Neural progenitor cell (in vitro differentiated cells): Measurements from ENCODE around the gene PCDH11Y. TPM values are rescaled to one million over a fixed set of nuclear protein-coding genes. Genes with fewer than 3 reads are reported as not detected.
A peak's percentile ranks its signal among the peaks of the same experiment; 100 is the strongest.
"Not testable (repeated sequence)": the region's sequence is repeated elsewhere in the genome, so short reads cannot be mapped to it uniquely, and the experiment has no call there.

Experiments
- DNase-seq: peaks from one replicate; pipeline ENCODE4 v3.0.0-alpha.2; 2016; ENCODE audit warnings: low spot score
- H2AFZ ChIP-seq: fragments of 200-600 bp; sonication (generic); replicated peaks from 2 replicates; pipeline ENCODE4 v1.6.1; 2016; ENCODE audit warnings: antibody characterized with exemption
- H3F3A ChIP-seq: fragments of 200-600 bp; sonication (generic); 2 replicates; pipeline ENCODE4 v1.6.1; 2016; ENCODE audit warnings: antibody characterized with exemption, low read depth
- H3K27ac ChIP-seq: fragments of 200-600 bp; sonication (generic); 2 replicates; pipeline ENCODE4 v1.5.1; 2016; ENCODE audit warnings: mild to moderate bottlenecking
- H3K27me3 ChIP-seq: fragments of 200-600 bp; sonication (generic); 2 replicates; pipeline ENCODE4 v1.6.1; 2016; ENCODE audit warnings: mild to moderate bottlenecking, moderate library complexity
- H3K36me3 ChIP-seq: fragments of 200-600 bp; sonication (generic); 2 replicates; pipeline ENCODE4 v1.5.1; 2016
- H3K4me1 ChIP-seq: fragments of 200-600 bp; sonication (generic); 2 replicates; pipeline ENCODE4 v1.6.1; 2016; ENCODE audit warnings: mixed run types
- H3K4me2 ChIP-seq: fragments of 200-600 bp; sonication (generic); 2 replicates; pipeline ENCODE4 v1.6.1; 2016
- H3K4me3 ChIP-seq: fragments of 200-600 bp; sonication (generic); 2 replicates; pipeline ENCODE4 v1.5.1; 2016
- H3K79me2 ChIP-seq: fragments of 200-600 bp; sonication (generic); 2 replicates; pipeline ENCODE4 v1.6.1; 2016; ENCODE audit warnings: low read depth
- H3K9ac ChIP-seq: fragments of 200-600 bp; sonication (generic); 2 replicates; pipeline ENCODE4 v1.6.1; 2016
- H3K9me3 ChIP-seq: fragments of 200-600 bp; sonication (generic); 2 replicates; pipeline ENCODE4 v1.5.1; 2016; ENCODE audit warnings: low read depth
- H4K20me1 ChIP-seq: fragments of 200-600 bp; sonication (generic); 2 replicates; pipeline ENCODE4 v1.6.1; 2016; ENCODE audit warnings: low read depth
- H3K27ac Mint-ChIP-seq: 3 replicates; pipeline ENCODE4 v1.8.0; 2021; ENCODE audit warnings: mixed read lengths
- H3K27me3 Mint-ChIP-seq: 2 replicates; pipeline ENCODE4 v1.8.0; 2022; ENCODE audit warnings: low read depth, mild to moderate bottlenecking, inconsistent platforms, moderate library complexity, mixed read lengths; ENCODE audit not compliant: insufficient read depth
- H3K36me3 Mint-ChIP-seq: 3 replicates; pipeline ENCODE4 v1.8.0; 2021; ENCODE audit warnings: mixed read lengths
- H3K4me1 Mint-ChIP-seq: 3 replicates; pipeline ENCODE4 v1.8.0; 2021; ENCODE audit warnings: mixed read lengths
- H3K4me3 Mint-ChIP-seq: 3 replicates; pipeline ENCODE4 v1.8.0; 2021; ENCODE audit warnings: mild to moderate bottlenecking, moderate library complexity, mixed read lengths
- H3K9me3 Mint-ChIP-seq: 3 replicates; pipeline ENCODE4 v1.8.0; 2020; ENCODE audit warnings: mixed read lengths
- total RNA-seq: library from RNA; depleted of rRNA; stranded (reverse); fragments of >200 nt; gene quantifications from 2 replicates; pipeline ENCODE4 v1.2.3, GENCODE V29; 2015; ENCODE audit warnings: low replicate concordance

The PCDH11Y gene
- total RNA-seq = 0.15 and 1.2 TPM in 2 replicates

GRCh38 chrY:5000057-5000456 lies at the start of gene PCDH11Y:
Gene PCDH11Y, plus strand, starts transcription at chrY:5000296. Its CDS starts 56,804 bp downstream, at chrY:5057100.
- H3K4me1 Mint-ChIP-seq, H3K27me3 Mint-ChIP-seq, H3K9me3 ChIP-seq, H3K4me1 ChIP-seq, H3K9ac ChIP-seq, H3K36me3 ChIP-seq, H3K9me3 Mint-ChIP-seq, H3K4me2 ChIP-seq, H3K27me3 ChIP-seq, H2AFZ ChIP-seq, H3K4me3 ChIP-seq, H4K20me1 ChIP-seq, H3F3A ChIP-seq, DNase-seq, H3K4me3 Mint-ChIP-seq, H3K79me2 ChIP-seq, H3K27ac ChIP-seq, H3K36me3 Mint-ChIP-seq, H3K27ac Mint-ChIP-seq: not testable (repeated sequence)

DNA sequence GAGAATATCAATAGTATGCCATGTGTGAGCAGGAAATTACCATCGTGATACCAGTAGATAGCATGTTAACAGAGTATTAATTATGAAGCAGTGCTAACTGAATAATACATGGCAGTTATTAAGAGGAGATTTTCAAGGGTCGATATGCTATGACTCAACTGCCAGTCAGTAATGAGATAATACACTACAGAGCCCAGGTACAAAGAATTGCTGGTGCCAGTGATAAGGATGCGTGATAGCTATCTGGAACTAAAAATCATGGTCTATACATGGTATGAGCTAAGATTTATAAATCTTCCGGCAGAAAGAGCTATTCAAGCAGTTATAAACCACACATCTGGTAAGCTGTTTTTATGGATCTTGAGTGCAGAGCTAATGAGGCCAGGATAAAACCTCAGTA lies 32.2 kb upstream of the PCDH11Y start:
- not testable (repeated sequence) for H3F3A ChIP-seq, H3K36me3 Mint-ChIP-seq, H3K27me3 Mint-ChIP-seq, H3K79me2 ChIP-seq, H4K20me1 ChIP-seq, H3K4me1 ChIP-seq, H3K9me3 ChIP-seq, DNase-seq, H3K4me3 ChIP-seq, H2AFZ ChIP-seq, H3K4me2 ChIP-seq, H3K27ac ChIP-seq, H3K9ac ChIP-seq, H3K4me3 Mint-ChIP-seq, H3K9me3 Mint-ChIP-seq, H3K4me1 Mint-ChIP-seq, H3K36me3 ChIP-seq, H3K27me3 ChIP-seq, H3K27ac Mint-ChIP-seq

GRCh38 chrY:4991743-4992400 lies 8.2 kb upstream of the PCDH11Y start:
- not testable (repeated sequence) for H3K27me3 ChIP-seq, H3K79me2 ChIP-seq, H3K4me3 ChIP-seq, H3K4me3 Mint-ChIP-seq, H3F3A ChIP-seq, H3K4me1 ChIP-seq, H4K20me1 ChIP-seq, H3K9me3 Mint-ChIP-seq, H3K27ac ChIP-seq, H3K9me3 ChIP-seq, DNase-seq, H2AFZ ChIP-seq, H3K27me3 Mint-ChIP-seq, H3K9ac ChIP-seq, H3K4me2 ChIP-seq, H3K27ac Mint-ChIP-seq, H3K36me3 ChIP-seq, H3K4me1 Mint-ChIP-seq, H3K36me3 Mint-ChIP-seq

- H3K27me3 ChIP-seq = not testable (repeated sequence)
Observed at GRCh38 chrY:4994892-4995291, 5.2 kb upstream of the PCDH11Y start.

GRCh38 chrY:5002476-5003184 lies 2.5 kb downstream of the PCDH11Y start:
- H3K4me1 Mint-ChIP-seq, H3K36me3 Mint-ChIP-seq, H3K9me3 Mint-ChIP-seq, H3F3A ChIP-seq, DNase-seq, H3K9me3 ChIP-seq, H3K79me2 ChIP-seq, H3K36me3 ChIP-seq, H3K4me1 ChIP-seq, H3K27ac Mint-ChIP-seq, H2AFZ ChIP-seq, H3K27me3 Mint-ChIP-seq, H3K27ac ChIP-seq, H4K20me1 ChIP-seq, H3K27me3 ChIP-seq, H3K9ac ChIP-seq: not testable (repeated sequence)
- H3K4me3 ChIP-seq = peak overlapping the region; percentile 43
- peak overlapping the region; percentile 83 for H3K4me3 Mint-ChIP-seq
- peak overlapping the region; percentile 69 for H3K4me2 ChIP-seq

More at GRCh38 chrY:4994892-4995291, 5.2 kb upstream of the PCDH11Y start:
- not testable (repeated sequence) for H4K20me1 ChIP-seq, H3K9ac ChIP-seq, H3K9me3 Mint-ChIP-seq, H3K27ac ChIP-seq, H3K4me2 ChIP-seq, H3K4me1 ChIP-seq, H3K9me3 ChIP-seq, H3K27me3 Mint-ChIP-seq, H3K36me3 Mint-ChIP-seq, H2AFZ ChIP-seq, DNase-seq, H3K27ac Mint-ChIP-seq, H3K4me3 Mint-ChIP-seq, H3F3A ChIP-seq, H3K4me3 ChIP-seq, H3K79me2 ChIP-seq, H3K4me1 Mint-ChIP-seq, H3K36me3 ChIP-seq

DNA sequence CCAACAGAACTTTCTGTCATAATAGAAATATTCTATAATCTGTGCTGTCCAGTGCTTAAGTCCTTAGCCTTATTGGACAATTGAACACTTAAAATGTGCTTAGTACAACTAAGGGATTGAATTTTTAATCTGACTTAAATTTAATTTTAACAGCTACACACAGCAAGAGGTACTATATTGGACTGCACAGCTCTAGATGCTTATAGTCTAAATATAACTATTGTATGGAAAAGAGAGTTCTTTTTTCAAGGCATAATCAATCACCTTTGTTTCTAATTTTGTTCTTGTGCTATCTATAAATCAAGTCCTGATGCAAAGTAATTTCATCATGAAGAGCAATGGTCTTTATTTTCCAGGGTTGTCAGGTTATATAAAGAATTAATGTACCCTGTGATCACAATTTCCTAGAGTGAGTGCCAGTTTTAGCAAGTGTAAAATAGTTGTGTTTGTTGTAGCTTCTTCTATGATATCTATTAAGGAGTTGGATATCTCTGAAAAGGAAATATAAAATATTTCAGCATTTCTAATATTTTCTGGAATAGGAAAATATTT lies 39.0 kb downstream of the PCDH11Y start:
- H3K9me3 ChIP-seq, H3K36me3 Mint-ChIP-seq, H3K4me1 Mint-ChIP-seq, H3K9me3 Mint-ChIP-seq, DNase-seq, H3K79me2 ChIP-seq, H3K27me3 Mint-ChIP-seq, H3K4me1 ChIP-seq, H3K27ac ChIP-seq, H3K4me3 ChIP-seq, H3K4me2 ChIP-seq, H3K36me3 ChIP-seq, H3K4me3 Mint-ChIP-seq, H3K9ac ChIP-seq, H4K20me1 ChIP-seq, H3K27ac Mint-ChIP-seq, H3F3A ChIP-seq, H3K27me3 ChIP-seq, H2AFZ ChIP-seq: not testable (repeated sequence)

DNA sequence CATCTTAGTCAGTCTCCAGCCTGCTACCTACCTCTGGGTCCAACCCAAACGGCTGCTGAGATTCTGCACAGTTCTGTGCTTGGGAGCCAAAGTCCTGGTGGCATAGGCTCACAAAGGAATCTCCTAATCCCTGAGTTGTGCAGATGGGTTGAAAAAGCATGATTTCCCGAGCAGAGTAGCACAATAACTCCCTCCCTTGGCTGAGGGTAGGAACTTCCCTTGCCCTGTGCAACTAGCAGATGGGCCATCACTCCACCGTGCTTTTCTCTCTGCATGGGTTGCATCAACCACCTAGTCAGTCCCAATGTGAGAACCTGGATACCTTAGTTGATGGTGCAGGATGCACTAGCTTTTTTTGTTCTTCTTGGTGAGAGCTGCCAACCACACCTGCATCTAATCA lies 82.9 kb downstream of the PCDH11Y start:
- H4K20me1 ChIP-seq, H3K4me2 ChIP-seq, H3K9me3 ChIP-seq, H3K9me3 Mint-ChIP-seq, H3K36me3 ChIP-seq, H3K27ac Mint-ChIP-seq, H3K4me3 ChIP-seq, H3F3A ChIP-seq, H3K79me2 ChIP-seq, DNase-seq, H3K36me3 Mint-ChIP-seq, H3K27me3 ChIP-seq, H3K4me1 Mint-ChIP-seq, H3K4me1 ChIP-seq, H3K4me3 Mint-ChIP-seq, H3K27ac ChIP-seq, H3K9ac ChIP-seq, H3K27me3 Mint-ChIP-seq, H2AFZ ChIP-seq: not testable (repeated sequence)

- H3K9ac ChIP-seq, H3K79me2 ChIP-seq, H2AFZ ChIP-seq, DNase-seq, H3F3A ChIP-seq, H3K27me3 ChIP-seq, H3K4me3 Mint-ChIP-seq, H3K9me3 Mint-ChIP-seq, H3K27ac Mint-ChIP-seq, H3K27ac ChIP-seq, H3K36me3 Mint-ChIP-seq, H3K4me1 ChIP-seq, H3K4me1 Mint-ChIP-seq, H3K4me2 ChIP-seq, H4K20me1 ChIP-seq, H3K27me3 Mint-ChIP-seq, H3K36me3 ChIP-seq, H3K4me3 ChIP-seq, H3K9me3 ChIP-seq: not testable (repeated sequence)
Observed at GRCh38 chrY:5182998-5183397, 182.9 kb downstream of the PCDH11Y start.
